HUES48 (cell line): ENCODE data around the gene TNKS2.

ENCODE experiments used
- H3K27ac ChIP-seq: one replicate; pipeline ENCODE4 v1.7.0; 2013; ENCODE audit warnings: low read depth, low read length, inconsistent platforms
- H3K27me3 ChIP-seq: 2 replicates; pipeline ENCODE4 v1.6.1; 2013; ENCODE audit warnings: mild to moderate bottlenecking, low read length; ENCODE audit not compliant: control insufficient read depth, insufficient read depth
- H3K36me3 ChIP-seq: 2 replicates; pipeline ENCODE4 v1.6.1; 2013; ENCODE audit warnings: low read length; ENCODE audit not compliant: control insufficient read depth, insufficient read depth
- H3K4me1 ChIP-seq: 2 replicates; pipeline ENCODE4 v1.6.1; 2013; ENCODE audit warnings: mild to moderate bottlenecking, low read length; ENCODE audit not compliant: control insufficient read depth, insufficient read depth
- H3K4me3 ChIP-seq: 2 replicates; pipeline ENCODE4 v1.5.1; 2013; ENCODE audit warnings: mild to moderate bottlenecking, low read depth, low read length
- H3K9ac ChIP-seq: 2 replicates; pipeline ENCODE4 v1.6.1; 2013; ENCODE audit warnings: mild to moderate bottlenecking, low read depth, low read length, moderate library complexity
- H3K9me3 ChIP-seq: 2 replicates; pipeline ENCODE4 v1.6.1; 2013; ENCODE audit warnings: low read length; ENCODE audit not compliant: control insufficient read depth, insufficient read depth

TNKS2 gene

GRCh38 chr10:91813251-91813650 is 15.0 kb downstream of the TNKS2 start:
- no peak overlapping the region for H3K4me3 ChIP-seq
- H3K4me1 ChIP-seq: no peaks in the 10 kb centered on the region
- no peaks in the 10 kb centered on the region for H3K9me3 ChIP-seq
- no peak overlapping the region for H3K9ac ChIP-seq
- no peak overlapping the region for H3K27ac ChIP-seq
- H3K36me3 ChIP-seq: peaks cover 57% of the 10 kb centered on the region
- H3K27me3 ChIP-seq: no peaks in the 10 kb centered on the region

- Histone ChIP-seq H3K4me3 (no peak overlapping the region), H3K27ac (no peak overlapping the region), H3K9ac (no peak overlapping the region), H3K27me3 (no peaks in the 10 kb centered on the region), H3K36me3 (peaks cover 94% of the 10 kb centered on the region), H3K4me1 (peaks cover 5% of the 10 kb centered on the region; the same call in 1 of the 2 replicates), H3K9me3 (no peaks in the 10 kb centered on the region)
Observed at GRCh38 chr10:91816981-91817380, 18.8 kb downstream of the TNKS2 start.

GRCh38 chr10:91820144-91820543 is 21.9 kb downstream of the TNKS2 start:
- H3K9me3 ChIP-seq: no peaks in the 10 kb centered on the region
- H3K4me1 ChIP-seq: peaks cover 5% of the 10 kb centered on the region; the same call in 1 of the 2 replicates
- peaks cover 95% of the 10 kb centered on the region for H3K36me3 ChIP-seq
- H3K27ac ChIP-seq: peak overlapping the region; percentile 36
- no peak overlapping the region for H3K9ac ChIP-seq
- no peak overlapping the region for H3K4me3 ChIP-seq
- no peaks in the 10 kb centered on the region for H3K27me3 ChIP-seq

GRCh38 chr10:91824076-91824475 is 25.9 kb downstream of the TNKS2 start:
- H3K36me3 ChIP-seq: peaks cover 97% of the 10 kb centered on the region
- H3K27me3 ChIP-seq: no peaks in the 10 kb centered on the region
- H3K9ac ChIP-seq: no peak overlapping the region
- H3K9me3 ChIP-seq: no peaks in the 10 kb centered on the region
- no peak overlapping the region for H3K4me3 ChIP-seq
- H3K4me1 ChIP-seq: peaks cover 5% of the 10 kb centered on the region; the same call in 1 of the 2 replicates
- no peak overlapping the region for H3K27ac ChIP-seq

GRCh38 chr10:91829268-91829667 is 31.0 kb downstream of the TNKS2 start:
- H3K27me3 ChIP-seq: no peaks in the 10 kb centered on the region

GRCh38 chr10:91838199-91838598 is 40.0 kb downstream of the TNKS2 start:
- peaks cover under 1% of the 10 kb centered on the region; the same call in 1 of the 2 replicates for H3K4me1 ChIP-seq
- H3K9me3 ChIP-seq: no peaks in the 10 kb centered on the region
- H3K27ac ChIP-seq: no peak overlapping the region
- no peak overlapping the region for H3K4me3 ChIP-seq
- no peaks in the 10 kb centered on the region for H3K27me3 ChIP-seq
- H3K36me3 ChIP-seq: peaks cover 94% of the 10 kb centered on the region
- no peak overlapping the region for H3K9ac ChIP-seq

More at GRCh38 chr10:91829268-91829667, 31.0 kb downstream of the TNKS2 start:
- H3K27ac ChIP-seq: no peak overlapping the region
- H3K9ac ChIP-seq: no peak overlapping the region
- peaks cover 99% of the 10 kb centered on the region for H3K36me3 ChIP-seq
- peaks cover 9% of the 10 kb centered on the region; the same call in 1 of the 2 replicates for H3K4me1 ChIP-seq
- H3K9me3 ChIP-seq: no peaks in the 10 kb centered on the region
- no peak overlapping the region for H3K4me3 ChIP-seq

GRCh38 chr10:91843083-91843482 is 44.9 kb downstream of the TNKS2 start:
- Histone ChIP-seq H3K27ac (no peak overlapping the region), H3K36me3 (peaks cover 96% of the 10 kb centered on the region), H3K9me3 (no peaks in the 10 kb centered on the region), H3K27me3 (no peaks in the 10 kb centered on the region), H3K4me3 (no peak overlapping the region), H3K4me1 (no peaks in the 10 kb centered on the region), H3K9ac (no peak overlapping the region)

GRCh38 chr10:91856637-91857036 is 58.4 kb downstream of the TNKS2 start:
- no peak overlapping the region for H3K9ac ChIP-seq
- no peaks in the 10 kb centered on the region for H3K4me1 ChIP-seq
- no peaks in the 10 kb centered on the region for H3K9me3 ChIP-seq
- no peaks in the 10 kb centered on the region for H3K27me3 ChIP-seq
- H3K27ac ChIP-seq: no peak overlapping the region
- peaks cover 89% of the 10 kb centered on the region for H3K36me3 ChIP-seq
- H3K4me3 ChIP-seq: no peak overlapping the region

GRCh38 chr10:91860885-91861284 is 62.7 kb downstream of the TNKS2 start:
- Histone ChIP-seq H3K27ac (no peak overlapping the region), H3K4me1 (peaks cover 13% of the 10 kb centered on the region), H3K4me3 (no peak overlapping the region), H3K9me3 (no peaks in the 10 kb centered on the region), H3K9ac (no peak overlapping the region), H3K27me3 (no peaks in the 10 kb centered on the region), H3K36me3 (peaks cover 81% of the 10 kb centered on the region)

- Histone ChIP-seq H3K4me1 (peaks cover 20% of the 10 kb centered on the region), H3K4me3 (no peak overlapping the region), H3K27ac (no peak overlapping the region), H3K9me3 (no peaks in the 10 kb centered on the region), H3K9ac (no peak overlapping the region), H3K27me3 (no peaks in the 10 kb centered on the region), H3K36me3 (peaks cover 54% of the 10 kb centered on the region)
Observed at GRCh38 chr10:91864099-91864498, 65.9 kb downstream of the TNKS2 start.

- no peak overlapping the region for H3K27ac ChIP-seq
- H3K36me3 ChIP-seq: peaks cover 48% of the 10 kb centered on the region
- H3K4me3 ChIP-seq: no peak overlapping the region
- no peaks in the 10 kb centered on the region for H3K27me3 ChIP-seq
- H3K4me1 ChIP-seq: peaks cover 20% of the 10 kb centered on the region
- no peak overlapping the region for H3K9ac ChIP-seq
- no peaks in the 10 kb centered on the region for H3K9me3 ChIP-seq
Observed at GRCh38 chr10:91864744-91865143, 66.5 kb downstream of the TNKS2 start.
